Measurements from ENCODE around the gene ZNF709.

ZNF709 gene

DNA sequence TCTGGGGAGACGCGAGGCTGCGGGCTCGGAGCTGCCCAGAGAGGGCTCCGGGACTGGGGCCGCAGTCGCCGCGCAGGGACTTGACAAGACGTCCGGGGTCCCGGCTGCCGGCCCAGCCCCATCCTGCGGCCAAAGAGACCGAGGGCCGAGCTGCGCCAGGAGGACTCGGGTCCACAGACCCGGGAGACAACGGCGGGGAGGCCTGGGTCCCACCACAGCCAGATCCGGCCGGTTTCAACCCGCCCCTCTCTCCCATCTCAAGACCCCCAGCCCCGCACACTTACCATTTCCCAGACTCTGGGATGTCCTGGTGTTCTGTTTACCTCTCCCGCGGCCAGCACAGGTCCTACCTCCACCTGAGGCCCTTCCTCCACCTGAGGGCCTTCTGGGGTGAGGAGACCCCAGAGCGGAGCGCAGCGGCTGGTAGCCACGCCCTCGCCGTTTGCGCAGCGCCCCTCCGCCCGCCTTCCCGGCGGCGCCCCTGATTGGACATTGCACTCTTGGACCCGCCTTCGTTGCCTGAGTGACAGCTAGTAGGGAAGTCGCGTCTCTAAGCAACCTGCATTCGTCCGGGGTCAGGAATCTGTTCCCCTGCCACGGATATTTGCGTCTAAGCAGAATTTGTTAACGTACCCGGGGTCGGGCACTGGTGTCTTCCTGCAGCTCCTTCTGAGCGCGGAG, at the start of gene ZNF709:
TSS of gene ZNF709 (minus strand) at position 446 of the 681 bp plus-strand sequence. CDS start at position 287, 159 bp downstream.
- TF ChIP-seq, protein P1, sequence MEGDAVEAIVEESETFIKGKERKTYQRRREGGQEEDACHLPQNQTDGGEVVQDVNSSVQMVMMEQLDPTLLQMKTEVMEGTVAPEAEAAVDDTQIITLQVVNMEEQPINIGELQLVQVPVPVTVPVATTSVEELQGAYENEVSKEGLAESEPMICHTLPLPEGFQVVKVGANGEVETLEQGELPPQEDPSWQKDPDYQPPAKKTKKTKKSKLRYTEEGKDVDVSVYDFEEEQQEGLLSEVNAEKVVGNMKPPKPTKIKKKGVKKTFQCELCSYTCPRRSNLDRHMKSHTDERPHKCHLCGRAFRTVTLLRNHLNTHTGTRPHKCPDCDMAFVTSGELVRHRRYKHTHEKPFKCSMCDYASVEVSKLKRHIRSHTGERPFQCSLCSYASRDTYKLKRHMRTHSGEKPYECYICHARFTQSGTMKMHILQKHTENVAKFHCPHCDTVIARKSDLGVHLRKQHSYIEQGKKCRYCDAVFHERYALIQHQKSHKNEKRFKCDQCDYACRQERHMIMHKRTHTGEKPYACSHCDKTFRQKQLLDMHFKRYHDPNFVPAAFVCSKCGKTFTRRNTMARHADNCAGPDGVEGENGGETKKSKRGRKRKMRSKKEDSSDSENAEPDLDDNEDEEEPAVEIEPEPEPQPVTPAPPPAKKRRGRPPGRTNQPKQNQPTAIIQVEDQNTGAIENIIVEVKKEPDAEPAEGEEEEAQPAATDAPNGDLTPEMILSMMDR (IDR thresholded peaks at IDR 0.05; ENCODE audit: low read depth, low read length) = no peak
- peak within 1 kb of the TSS; percentile 96 for H3K4me3 ChIP-seq (ENCODE audit: low read depth, low read length)

DNA sequence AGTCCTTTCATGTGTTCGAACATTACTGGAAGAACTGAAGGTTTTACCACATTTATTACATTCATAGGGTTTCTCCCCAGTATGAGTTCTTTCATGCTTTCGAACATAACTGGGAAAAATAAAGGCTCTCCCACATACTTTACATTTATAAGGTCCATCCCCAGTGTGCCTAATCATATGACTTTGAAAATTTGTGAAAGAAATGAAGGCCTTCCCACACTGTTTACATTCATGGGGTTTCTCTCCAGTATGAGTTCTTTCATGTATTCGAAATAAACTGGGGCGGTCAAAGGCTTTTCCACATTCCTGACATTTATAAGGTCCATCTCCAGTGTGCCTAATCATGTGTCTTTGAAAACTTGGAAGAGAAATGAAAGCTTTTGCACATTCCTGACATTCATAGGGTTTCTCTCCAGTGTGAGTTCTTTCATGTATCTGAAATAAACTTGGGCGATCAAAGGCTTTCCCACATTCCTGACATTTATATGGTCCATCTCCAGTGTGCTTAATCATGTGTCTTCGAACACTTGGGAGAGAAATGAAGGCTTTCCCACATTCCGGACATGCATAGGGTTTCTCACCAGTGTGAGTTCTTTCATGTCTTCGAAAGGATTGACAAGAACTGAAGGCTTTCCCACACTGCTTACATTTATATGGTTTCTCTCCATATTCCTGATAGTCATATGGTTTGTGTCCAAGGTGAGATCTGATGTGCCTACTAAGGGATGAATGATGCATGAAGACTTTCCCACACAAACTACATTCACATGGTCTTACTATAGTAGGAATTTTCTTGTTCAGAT, 42.6 kb upstream of the ZNF709 start:
- TF ChIP-seq, protein P1 (IDR thresholded peaks at IDR 0.05; ENCODE audit: low read depth, low read length) = no peak
- no peak overlapping the region for H3K4me3 ChIP-seq (ENCODE audit: low read depth, low read length)

DNA sequence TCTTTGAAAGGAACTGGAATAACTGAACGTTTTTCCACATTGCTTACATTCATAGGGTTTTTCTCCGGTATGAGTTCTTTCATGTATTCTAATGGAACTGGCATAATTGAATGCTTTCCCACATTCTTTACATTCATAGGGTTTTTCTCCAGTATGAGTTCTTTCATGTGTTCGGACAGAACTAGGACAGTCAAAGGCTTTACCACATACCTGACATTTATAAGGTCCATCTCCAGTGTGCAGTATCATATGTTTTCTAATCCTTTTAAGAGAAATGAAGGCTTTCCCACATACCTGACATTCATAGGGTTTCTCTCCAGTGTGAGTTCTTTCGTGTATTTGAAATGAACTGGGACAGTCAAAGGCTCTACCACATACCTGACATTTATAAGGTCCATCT, 41.9 kb upstream of the ZNF709 start:
- TF ChIP-seq, protein P1 (IDR thresholded peaks at IDR 0.05; ENCODE audit: low read depth, low read length) = no peak
- H3K4me3 ChIP-seq (ENCODE audit: low read depth, low read length) = no peak overlapping the region

DNA sequence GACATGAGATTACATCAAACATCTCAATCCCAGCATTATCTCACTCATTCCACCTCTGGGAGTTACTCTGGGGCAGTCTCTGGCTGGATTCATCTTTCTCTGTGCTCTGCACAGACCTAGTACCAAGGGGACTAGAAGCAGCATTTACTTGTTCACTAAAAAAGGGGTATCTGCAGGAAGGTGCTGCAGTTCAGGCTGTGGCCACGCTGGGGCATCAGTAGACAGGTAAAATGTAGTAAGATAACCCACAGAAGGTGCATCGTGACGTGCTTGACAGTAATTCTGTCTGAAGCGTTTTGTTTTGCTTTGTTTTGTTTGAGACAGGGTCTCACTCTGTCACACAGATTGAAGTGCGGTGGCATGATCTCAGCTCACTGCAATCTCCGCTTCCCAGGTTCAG, 37.4 kb upstream of the ZNF709 start:
- H3K4me3 ChIP-seq (ENCODE audit: low read depth, low read length) = no peak overlapping the region
- TF ChIP-seq, protein P1 (IDR thresholded peaks at IDR 0.05; ENCODE audit: low read depth, low read length) = no peak

DNA sequence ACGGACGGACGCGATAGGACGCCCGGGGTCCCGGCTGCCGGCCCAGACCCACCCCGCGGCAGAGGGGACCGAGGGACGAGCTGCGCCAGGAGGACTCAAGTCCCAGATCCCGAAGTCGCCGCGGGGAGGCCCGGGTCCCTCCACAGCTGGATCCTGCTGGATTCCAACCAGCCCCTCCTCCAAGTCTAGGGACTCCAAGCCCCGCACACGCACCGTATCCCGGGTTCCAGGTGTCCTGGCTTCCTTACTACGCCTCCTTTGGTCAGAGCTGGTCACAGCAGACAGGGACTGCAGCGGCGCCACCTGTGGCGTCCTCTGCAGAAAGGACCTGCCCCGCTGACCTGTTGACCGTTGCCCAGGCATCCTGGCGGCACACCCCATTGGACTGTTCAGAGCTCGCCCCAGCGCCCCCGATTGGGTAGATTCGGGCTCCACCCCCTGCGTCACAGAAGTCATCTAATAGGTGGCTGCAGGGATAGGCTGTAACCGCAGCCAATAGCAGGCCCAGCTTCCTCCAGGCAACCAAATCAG, 29.0 kb upstream of the ZNF709 start:
- H3K4me3 ChIP-seq (ENCODE audit: low read depth, low read length) = no peak overlapping the region
- TF ChIP-seq, protein P1 (IDR thresholded peaks at IDR 0.05; ENCODE audit: low read depth, low read length) = no peak

DNA sequence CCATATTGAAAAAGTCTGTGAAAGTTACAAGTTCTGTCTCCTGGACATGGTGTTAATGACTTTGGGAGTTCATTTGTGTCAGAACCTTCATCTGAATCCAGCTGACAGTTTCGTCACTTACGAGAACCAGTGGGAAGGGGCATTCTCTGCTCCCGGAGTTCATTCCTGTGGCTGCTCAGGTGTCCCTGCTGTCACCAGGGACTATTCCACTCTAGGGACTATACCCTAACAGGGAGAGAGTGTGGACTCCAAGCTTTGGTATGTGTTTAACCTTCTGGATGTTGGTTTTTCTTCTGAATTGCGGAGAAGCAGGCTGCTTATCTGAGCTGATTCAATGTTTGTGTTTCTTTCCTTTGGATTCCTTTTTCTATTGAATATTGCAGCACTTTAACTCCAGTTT, 12.4 kb upstream of the ZNF709 start:
- no peak overlapping the region for H3K4me3 ChIP-seq (ENCODE audit: low read depth, low read length)
- TF ChIP-seq, protein P1 (IDR thresholded peaks at IDR 0.05; ENCODE audit: low read depth, low read length) = no peak

DNA sequence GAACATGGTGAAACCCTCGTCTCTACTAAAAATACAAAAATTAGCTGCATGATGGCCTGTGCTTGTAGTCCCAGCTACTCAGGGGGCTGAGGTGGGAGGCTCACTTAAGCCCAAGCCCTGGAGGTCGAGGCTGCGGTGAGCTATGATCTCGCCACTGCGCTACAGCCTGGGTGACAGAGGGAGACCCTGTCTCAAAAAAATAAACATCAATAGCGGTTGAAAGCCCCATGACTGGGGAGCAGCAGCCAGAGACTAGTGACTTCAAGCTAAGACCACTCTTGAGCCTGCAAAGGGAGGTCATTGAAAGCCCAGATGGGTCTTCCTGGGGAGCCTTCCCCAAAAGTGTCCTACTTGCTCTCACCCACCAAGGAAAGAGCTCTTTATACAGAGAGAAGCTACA, 11.9 kb upstream of the ZNF709 start:
- TF ChIP-seq, protein P1 (IDR thresholded peaks at IDR 0.05; ENCODE audit: low read depth, low read length) = no peak

More for the DNA sequence above, 11.9 kb upstream of the ZNF709 start:
- H3K4me3 ChIP-seq (ENCODE audit: low read depth, low read length) = no peak overlapping the region
